ENCODE measurements around the gene TRIM52. TPM values are rescaled to one million over a fixed set of nuclear protein-coding genes. Genes with fewer than 3 reads are reported as not detected.
A peak's percentile ranks its signal among the peaks of the same experiment; 100 is the strongest.

TRIM52 gene
- total and polyA plus RNA-seq, 2 of the 13 experiments (the other 11 are each of a cell fraction or from before 2014, with no cell fraction given): 7.2 to 11.6 TPM

GRCh38 chr5:181260720-181261319, at the start of gene TRIM52 (continued):
- TF ChIP-seq ATF2 (CRISPR knock-in tag; IDR thresholded peaks at IDR 0.05): peak; percentile 74; the same call in 1 of the 2 replicates
- no peak for TF ChIP-seq ZNF318 (CRISPR knock-in tag; IDR thresholded peaks at IDR 0.05)
- TF ChIP-seq, protein P1, sequence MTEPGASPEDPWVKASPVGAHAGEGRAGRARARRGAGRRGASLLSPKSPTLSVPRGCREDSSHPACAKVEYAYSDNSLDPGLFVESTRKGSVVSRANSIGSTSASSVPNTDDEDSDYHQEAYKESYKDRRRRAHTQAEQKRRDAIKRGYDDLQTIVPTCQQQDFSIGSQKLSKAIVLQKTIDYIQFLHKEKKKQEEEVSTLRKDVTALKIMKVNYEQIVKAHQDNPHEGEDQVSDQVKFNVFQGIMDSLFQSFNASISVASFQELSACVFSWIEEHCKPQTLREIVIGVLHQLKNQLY (CRISPR knock-in tag; IDR thresholded peaks at IDR 0.05): 0 out of 2 replicates have a peak, but pooled peaks have one; percentile 70
- no peak for TF ChIP-seq HMGA1 (CRISPR knock-in tag; conservative IDR thresholded peaks at IDR 0.05)
- TF ChIP-seq KAT7 (CRISPR knock-in tag; IDR thresholded peaks at IDR 0.05; ENCODE audit: borderline replicate concordance): peak; percentile 39; the same call in 1 of the 2 replicates
- TF ChIP-seq MZF1 (CRISPR knock-in tag; IDR thresholded peaks at IDR 0.05; ENCODE audit: borderline replicate concordance): peak; percentile 24; the same call in 1 of the 2 replicates
- TF ChIP-seq DBP (CRISPR knock-in tag; IDR thresholded peaks at IDR 0.05; ENCODE audit: not compliant biosample characterization): no peak
- peak; percentile 68; the same call in 1 of the 2 replicates for TF ChIP-seq ZMYM4 (CRISPR knock-in tag; IDR thresholded peaks at IDR 0.05)
- TF ChIP-seq XBP1 (CRISPR knock-in tag; IDR thresholded peaks at IDR 0.05): no peak
- TF ChIP-seq TARDBP (CRISPR knock-in tag; IDR thresholded peaks at IDR 0.05): peak; percentile 91
- TF ChIP-seq PBX3 (CRISPR knock-in tag; IDR thresholded peaks at IDR 0.05; ENCODE audit: borderline replicate concordance): no peak
- TF ChIP-seq ZFX (CRISPR knock-in tag; IDR thresholded peaks at IDR 0.05; ENCODE audit: low read depth): peak; percentile 79; the same call in 1 of the 2 replicates
- TF ChIP-seq ZNF143 (CRISPR knock-in tag; IDR thresholded peaks at IDR 0.05): no peak
- 0 out of 2 replicates have a peak, but pooled peaks have one; percentile 51 for TF ChIP-seq FUBP1 (CRISPR knock-in tag; IDR thresholded peaks at IDR 0.05; ENCODE audit: borderline replicate concordance)

Measured in HepG2 (cell line).